Neural cell (in vitro differentiated cells): ENCODE measurements around the gene AMPD2.

Experiments used
- EP300 ChIP-seq: fragments of 450-650 bp; conservative IDR thresholded peaks from 2 replicates; pipeline ENCODE4 v1.6.1; 2014; ENCODE audit warnings: antibody characterized with exemption, mild to moderate bottlenecking, moderate library complexity; ENCODE audit not compliant: poor library complexity, severe bottlenecking
- EZH2 ChIP-seq: fragments of 200-600, 300-800 bp; shearing (Covaris generic), sonication (generic); IDR thresholded peaks from 2 replicates; pipeline ENCODE4 v1.6.1; 2014; ENCODE audit warnings: antibody characterized with exemption, low read length, borderline replicate concordance, mild to moderate bottlenecking; ENCODE audit not compliant: insufficient read depth, poor library complexity, severe bottlenecking
- TF ChIP-seq, protein P1 (sequence below): fragments of 450-650 bp; IDR thresholded peaks from 2 replicates; pipeline ENCODE4 v1.5.1; 2014; ENCODE audit warnings: antibody characterized with exemption, mild to moderate bottlenecking, moderate library complexity; ENCODE audit not compliant: poor library complexity, severe bottlenecking

DNA sequence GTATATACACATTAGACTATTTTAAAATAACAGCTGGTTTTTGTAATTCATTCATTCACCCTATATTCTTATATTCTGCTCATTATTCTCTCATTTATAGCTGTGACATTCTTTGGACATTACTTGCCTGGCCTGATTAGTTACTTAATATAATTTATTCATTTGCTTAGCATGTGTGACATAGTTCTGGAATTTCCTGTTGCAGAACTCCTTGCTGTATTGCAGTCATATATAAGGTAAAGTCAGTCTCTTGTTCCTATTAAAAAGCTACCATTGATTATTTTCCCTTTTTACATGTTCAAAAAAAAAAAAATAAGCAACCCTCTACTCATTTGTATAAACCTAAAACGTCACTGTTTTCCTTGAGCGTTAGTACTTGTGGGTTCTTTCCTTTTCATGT is 24.1 kb upstream of the AMPD2 start:
- TF ChIP-seq, protein P1, sequence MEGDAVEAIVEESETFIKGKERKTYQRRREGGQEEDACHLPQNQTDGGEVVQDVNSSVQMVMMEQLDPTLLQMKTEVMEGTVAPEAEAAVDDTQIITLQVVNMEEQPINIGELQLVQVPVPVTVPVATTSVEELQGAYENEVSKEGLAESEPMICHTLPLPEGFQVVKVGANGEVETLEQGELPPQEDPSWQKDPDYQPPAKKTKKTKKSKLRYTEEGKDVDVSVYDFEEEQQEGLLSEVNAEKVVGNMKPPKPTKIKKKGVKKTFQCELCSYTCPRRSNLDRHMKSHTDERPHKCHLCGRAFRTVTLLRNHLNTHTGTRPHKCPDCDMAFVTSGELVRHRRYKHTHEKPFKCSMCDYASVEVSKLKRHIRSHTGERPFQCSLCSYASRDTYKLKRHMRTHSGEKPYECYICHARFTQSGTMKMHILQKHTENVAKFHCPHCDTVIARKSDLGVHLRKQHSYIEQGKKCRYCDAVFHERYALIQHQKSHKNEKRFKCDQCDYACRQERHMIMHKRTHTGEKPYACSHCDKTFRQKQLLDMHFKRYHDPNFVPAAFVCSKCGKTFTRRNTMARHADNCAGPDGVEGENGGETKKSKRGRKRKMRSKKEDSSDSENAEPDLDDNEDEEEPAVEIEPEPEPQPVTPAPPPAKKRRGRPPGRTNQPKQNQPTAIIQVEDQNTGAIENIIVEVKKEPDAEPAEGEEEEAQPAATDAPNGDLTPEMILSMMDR, result no peak
- TF ChIP-seq EZH2 (no peak), EP300 (no peak)
